Motor neuron (in vitro differentiated cells): ENCODE data around the gene RIMS4. TPM values are rescaled to one million over a fixed set of nuclear protein-coding genes. Genes with fewer than 3 reads are reported as not detected.

Source experiments
- ATAC-seq, 8 experiments: fragments of 200-7000 bp; cut with Tn5 transposase; replicated peaks in 6 of 8; 2 replicates each; pipeline ENCODE4 v1.8.0; 2021; ENCODE audit warnings: mild to moderate bottlenecking in 8 of 8, moderate library complexity in 8 of 8
- H3K27ac ChIP-seq, 2 donors: fragments of 250-450 bp; sonication (Bioruptor Pico); 2 replicates each; pipeline ENCODE4 v1.9.0; 2021; ENCODE audit warnings: antibody characterized with exemption in 2 of 2, mild to moderate bottlenecking in 2 of 2, moderate library complexity in 1 of 2
- H3K4me1 ChIP-seq, 2 donors: fragments of 250-450 bp; sonication (Bioruptor Pico); replicated peaks in 1 of 2; 2 replicates each; pipeline ENCODE4 v1.6.1; 2021; ENCODE audit warnings: antibody characterized with exemption in 2 of 2, mild to moderate bottlenecking in 2 of 2, moderate library complexity in 1 of 2
- H3K4me3 ChIP-seq, 5 donors: fragments of 250-450 bp; sonication (Bioruptor Pico); 2 replicates each; pipeline ENCODE4 v1.9.0; 2021; ENCODE audit warnings: antibody characterized with exemption in 5 of 5, mild to moderate bottlenecking in 5 of 5, moderate library complexity in 4 of 5
- WGBS, 10 experiments: fragments of 450-650 bp; shearing (Covaris generic); methylation state at CpG; one replicate each; pipeline ENCODE4 v1.0.0; 2022; 5-methylcytosine and 5-hydroxymethylcytosine counted together
- in situ Hi-C, 9 experiments: fragments of 400-800 bp; cut with MboI; loops; one replicate each; pipeline ENCODE4 v1.15.0; 2021; ENCODE audit warnings: low sequenced_read_pairs in 9 of 9, low pct_unique_long_range_greater_than_20kb in 2 of 9; ENCODE audit not compliant: unreplicated experiment in 9 of 9
- total RNA-seq, 8 experiments: library from RNA; unstranded; fragments of 300-600 nt; gene quantifications; 2 replicates each; pipeline versions ENCODE4 v1.2.3 to v1.2.4, GENCODE V29; 2022

The RIMS4 gene
- total RNA-seq: 10 to 100 TPM in 5 of 8 experiments, 1 to 10 TPM in 2, under 1 TPM in 1; 0.71 to 27.1 (median 16.0) TPM

DNA sequence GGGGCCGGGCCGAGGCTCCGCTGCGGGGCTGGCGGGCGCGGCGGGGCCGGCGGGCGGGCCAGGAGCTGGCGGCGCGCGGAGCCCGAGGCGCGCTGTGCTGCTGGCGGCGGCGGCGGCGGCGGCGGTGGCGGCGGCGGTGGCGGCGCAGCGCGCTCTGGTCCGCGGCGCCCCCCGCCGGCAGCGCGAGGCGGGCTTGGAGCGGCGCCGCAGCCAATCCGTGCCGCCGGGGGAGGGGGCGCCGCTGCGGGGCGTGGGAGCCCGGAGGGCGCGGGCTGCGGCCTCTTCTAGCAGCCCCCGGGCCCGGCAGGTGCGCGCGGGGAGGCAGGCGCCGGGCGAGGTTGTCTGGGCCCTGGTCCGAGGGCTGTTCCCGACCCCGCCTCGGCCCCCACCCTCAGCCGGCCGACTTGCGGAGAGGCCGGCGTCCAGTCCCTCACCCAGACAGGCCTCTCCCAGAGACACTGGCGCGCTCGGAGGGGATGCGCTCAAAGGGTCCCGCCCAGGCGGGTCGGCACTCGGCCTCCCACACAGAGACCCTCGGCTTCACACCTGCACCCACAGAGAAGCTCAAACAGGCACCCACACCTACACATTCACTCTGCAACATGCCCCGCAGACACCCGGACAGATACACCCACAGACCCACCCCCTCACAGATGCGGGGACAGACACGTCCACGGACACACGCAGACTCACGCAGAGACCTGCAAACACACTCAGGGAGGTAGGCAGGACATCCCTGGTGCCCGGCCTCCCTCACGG is at the start of gene RIMS4:
Gene RIMS4, minus strand, starts transcription at position 156 of the 759 bp plus-strand sequence. CDS start 275 bp downstream, outside the sequence.
- WGBS, 10 experiments: 40 to 90% methylated on average over 2 to 3 of the region's 89 CpGs; no CpG with 5 or more reads in 8 of the 10 experiments
- in situ Hi-C loops: no loop called here
- peak; percentile 23 to 80 (median 65) for ATAC-seq

DNA sequence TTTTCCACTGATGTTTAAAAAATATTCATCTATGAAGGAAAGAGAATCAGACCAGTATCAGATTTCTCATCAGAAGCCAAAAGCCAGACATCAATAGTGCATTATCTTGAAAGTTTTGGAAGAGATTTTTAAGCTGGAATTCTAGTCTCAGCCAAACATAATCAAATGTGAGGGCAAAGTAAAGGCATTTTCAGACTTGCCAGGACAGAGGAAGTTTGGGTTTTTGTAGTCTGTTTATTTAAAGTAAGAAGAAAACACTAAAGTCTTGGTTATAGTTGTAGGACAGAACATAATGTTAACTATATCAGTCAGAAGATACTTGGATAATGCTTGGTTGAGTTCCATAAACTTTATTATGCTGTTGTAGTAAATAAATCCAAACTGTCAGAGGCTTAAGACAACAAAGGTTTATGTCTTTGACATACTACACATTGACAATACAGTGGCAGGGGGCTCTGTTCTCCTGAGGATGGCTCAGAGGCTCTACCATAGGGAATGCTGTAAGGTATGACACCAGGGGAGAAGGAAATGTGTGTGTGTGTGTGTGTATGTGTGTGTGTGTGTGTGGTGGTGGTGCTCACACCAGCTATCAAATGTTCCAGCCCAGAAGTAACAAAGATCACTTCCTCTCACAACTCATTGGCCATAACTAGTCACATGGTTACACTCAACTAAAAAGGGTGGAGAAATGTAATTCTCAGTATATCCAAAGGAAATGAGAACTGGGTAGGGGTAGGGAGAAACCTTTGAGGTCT is 48.4 kb upstream of the RIMS4 start:
- H3K4me1 ChIP-seq: peaks cover 9 to 10% of the 10 kb centered on the region in 2 donors
- ATAC-seq: no peak
- in situ Hi-C loops: loop anchor here in 6 of 9 experiments (25.0 kb wide), 3 partner anchors 96 to 171 kb away; partner anchors contain the start of gene KCNK15 (in 1 of the 6)
- H3K27ac ChIP-seq: no peak overlapping the region
- H3K4me3 ChIP-seq: no peak overlapping the region

More for the DNA sequence above, at the start of gene RIMS4:
- no peak within 1 kb of the TSS for H3K27ac ChIP-seq
- peaks cover 15 to 20% of the 10 kb centered on the region in 2 donors for H3K4me1 ChIP-seq
- H3K4me3 ChIP-seq: peak within 1 kb of the TSS; percentile 47 to 60 (median 52)

DNA sequence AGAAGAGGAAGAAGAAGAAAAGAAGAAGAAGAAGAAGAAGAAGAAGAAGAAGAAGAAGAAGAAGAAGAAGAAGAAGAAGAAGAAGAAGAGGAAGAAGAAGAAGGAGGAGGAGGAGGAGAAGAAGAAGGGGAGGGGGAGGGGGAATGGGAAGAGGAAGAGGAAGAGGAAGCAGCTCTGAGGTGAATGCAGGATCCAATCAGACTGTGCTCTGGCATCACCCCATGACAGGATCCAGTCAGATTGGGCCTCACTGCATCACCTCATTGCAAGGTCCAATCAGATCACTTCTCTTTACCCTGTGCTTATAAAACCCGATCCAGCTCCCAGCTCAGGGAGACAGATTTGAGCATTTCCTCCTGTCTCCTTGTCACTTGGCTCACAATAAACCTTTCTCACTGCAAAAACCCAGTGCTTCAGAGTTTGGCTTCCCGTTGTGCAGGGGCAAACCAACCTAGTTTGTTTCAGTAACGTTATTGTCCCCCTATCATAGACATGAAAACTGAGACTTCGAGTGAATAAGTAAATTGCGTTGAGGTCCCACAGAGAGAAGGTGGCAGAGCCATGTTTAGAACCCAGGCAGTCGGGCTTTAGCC is 46.6 kb upstream of the RIMS4 start:
- WGBS, 10 experiments: 33 to 100% (median 86%) methylated on average over 1 to 6 of the region's 6 CpGs; no CpG with 5 or more reads in 1 of the 10 experiments
- in situ Hi-C loops: loop anchor here in 6 of 9 experiments (25.0 kb wide), 3 partner anchors 95 to 170 kb away; partner anchors contain the start of gene KCNK15 (in 1 of the 6)

DNA sequence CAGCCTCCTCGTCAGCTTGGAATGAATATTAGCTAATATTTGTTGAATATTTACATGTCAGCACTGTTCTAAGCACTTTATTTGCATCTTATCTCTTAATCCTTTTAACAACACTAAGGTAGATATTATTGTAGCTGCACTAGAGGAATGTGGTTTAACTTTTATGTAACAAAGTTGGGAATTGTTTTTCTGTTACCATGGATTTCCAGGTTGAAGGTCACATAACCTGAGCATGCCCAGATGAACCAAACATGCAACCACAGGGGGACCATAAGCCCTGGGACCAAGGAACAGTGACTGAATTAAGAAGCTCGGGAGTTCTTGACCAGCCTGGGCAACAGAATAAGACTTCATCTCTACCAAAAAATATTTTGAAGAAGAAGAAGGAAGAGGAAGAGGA is 46.1 kb upstream of the RIMS4 start:
- H3K4me1 ChIP-seq: no peaks in the 10 kb centered on the region
- no peak overlapping the region for H3K27ac ChIP-seq
- ATAC-seq: no peak
- WGBS, 10 experiments: 9 to 100% (median 76%) methylated on average over 1 to 2 of the region's 2 CpGs
- no peak overlapping the region for H3K4me3 ChIP-seq
- in situ Hi-C loops: loop anchor here in 6 of 9 experiments (25.0 kb wide), 3 partner anchors 94 to 169 kb away; partner anchors contain the start of gene KCNK15 (in 1 of the 6)

More for the DNA sequence above, 46.6 kb upstream of the RIMS4 start:
- no peak for ATAC-seq
- Histone ChIP-seq H3K27ac (no peak overlapping the region), H3K4me3 (no peak overlapping the region), H3K4me1 (no peaks in the 10 kb centered on the region)

DNA sequence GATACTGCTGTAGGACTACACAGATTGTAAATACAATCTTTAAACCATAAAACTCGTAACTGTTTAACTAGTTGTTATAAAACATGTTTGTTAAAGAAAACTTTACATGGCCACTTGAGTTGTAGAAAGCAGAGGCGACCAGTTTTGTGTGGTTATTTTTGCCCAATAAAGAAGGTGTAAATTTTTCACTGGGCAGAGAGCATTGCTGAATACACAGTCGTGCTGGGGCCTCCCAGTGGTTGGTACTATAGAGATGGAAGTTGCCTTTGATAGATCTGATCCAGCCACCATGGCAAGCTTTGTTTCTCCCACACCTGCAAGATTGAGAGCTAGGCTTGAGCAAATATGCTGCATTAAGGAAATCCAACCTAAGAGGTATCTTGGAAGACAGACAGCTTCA is 41.2 kb upstream of the RIMS4 start:
- Histone ChIP-seq H3K4me3 (no peak overlapping the region), H3K4me1 (peaks cover 6 to 7% of the 10 kb centered on the region in 2 donors), H3K27ac (no peak overlapping the region)
- WGBS, 10 experiments: 0 to 52% (median 37%) methylated on average over 1 to 3 of the region's 3 CpGs
- no peak for ATAC-seq
- in situ Hi-C loops: loop anchor here in 6 of 9 experiments (25.0 kb wide), 3 partner anchors 89 to 164 kb away; partner anchors contain the start of gene KCNK15 (in 1 of the 6)

DNA sequence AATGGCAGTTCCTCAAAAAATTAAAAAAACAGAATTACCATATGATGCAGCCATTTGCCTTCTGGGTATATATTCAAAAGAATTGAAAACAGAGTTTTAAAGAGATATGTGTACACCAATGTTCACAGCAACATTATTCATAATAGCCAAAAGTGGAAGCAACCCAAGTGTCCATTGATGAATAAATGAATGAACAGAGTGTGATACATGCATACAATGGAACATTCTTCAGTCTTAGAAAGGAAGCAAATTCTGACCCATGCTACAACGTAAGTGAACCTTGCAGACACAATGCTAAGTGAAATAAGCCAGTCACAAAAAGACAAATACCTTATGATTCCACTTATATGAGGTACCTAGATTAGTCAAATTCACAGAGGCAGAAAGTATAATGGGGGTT is 40.5 kb upstream of the RIMS4 start:
- no peak overlapping the region for H3K27ac ChIP-seq
- in situ Hi-C loops: loop anchor here in 6 of 9 experiments (25.0 kb wide), 3 partner anchors 89 to 164 kb away; partner anchors contain the start of gene KCNK15 (in 1 of the 6)
- ATAC-seq: peak in 3 of 8 experiments; percentile 55 to 84 (median 74)
- H3K4me1 ChIP-seq: peaks cover 6 to 7% of the 10 kb centered on the region in 2 donors
- 0 to 100% (median 78%) methylated on average over 1 of the region's 1 CpG; no CpG with 5 or more reads in 1 of the 10 experiments for WGBS, 10 experiments
- no peak overlapping the region for H3K4me3 ChIP-seq

DNA sequence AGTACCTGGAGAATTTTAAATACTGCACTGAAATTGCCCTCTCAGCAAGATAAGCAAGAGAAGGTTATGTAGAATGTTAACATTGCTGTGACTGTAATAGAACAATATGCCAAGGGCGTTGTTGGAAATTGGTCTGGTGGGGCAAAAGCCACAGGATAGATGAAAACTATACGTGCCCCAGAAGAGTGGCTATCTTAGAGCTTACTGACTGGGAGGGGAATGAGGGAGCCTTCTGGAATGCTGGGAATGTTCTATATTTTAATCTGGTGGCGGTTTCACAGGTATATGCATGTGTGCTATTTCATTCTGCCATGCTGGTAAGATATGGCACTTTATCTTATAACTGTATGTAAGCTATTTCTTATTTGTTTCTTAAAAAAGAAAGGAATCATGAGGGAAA is 39.9 kb upstream of the RIMS4 start:
- in situ Hi-C loops: loop anchor here in 6 of 9 experiments (25.0 kb wide), 3 partner anchors 88 to 163 kb away; partner anchors contain the start of gene KCNK15 (in 1 of the 6)
- 20 to 94% (median 75%) methylated on average over 1 to 3 of the region's 3 CpGs; no CpG with 5 or more reads in 1 of the 10 experiments for WGBS, 10 experiments
- Histone ChIP-seq H3K4me3 (no peak overlapping the region), H3K27ac (no peak overlapping the region), H3K4me1 (peaks cover 6 to 7% of the 10 kb centered on the region in 2 donors)
- peak in 2 of 8 experiments; percentile 30 to 57 for ATAC-seq

DNA sequence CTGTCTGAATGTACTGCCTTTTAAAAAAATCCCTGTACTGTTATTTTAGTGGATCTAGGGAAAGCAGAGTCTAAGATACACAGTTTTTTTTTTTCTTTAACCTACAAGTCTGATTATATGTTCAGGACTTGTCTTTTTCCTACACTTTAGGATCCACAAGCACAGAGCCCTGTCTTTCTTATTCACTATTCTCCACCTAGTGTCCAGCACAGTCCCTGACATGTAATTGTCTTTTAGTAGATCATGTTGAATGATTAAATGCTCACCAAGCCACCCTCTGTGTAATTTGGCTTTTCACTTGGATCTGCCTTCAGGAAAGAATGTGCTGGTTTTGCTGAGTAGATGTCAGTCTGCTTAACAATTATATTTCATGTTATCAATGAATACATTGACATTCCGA is 39.4 kb upstream of the RIMS4 start:
- WGBS, 10 experiments: 17 to 80% (median 69%) methylated on average over 1 of the region's 1 CpG; no CpG with 5 or more reads in 6 of the 10 experiments
- Histone ChIP-seq H3K27ac (no peak overlapping the region), H3K4me3 (no peak overlapping the region), H3K4me1 (peaks cover 6 to 7% of the 10 kb centered on the region in 2 donors)
- ATAC-seq: peak in 7 of 8 experiments; percentile 41 to 65 (median 53)
- in situ Hi-C loops: loop anchor here in 6 of 9 experiments (25.0 kb wide), 3 partner anchors 87 to 162 kb away; partner anchors contain the start of gene KCNK15 (in 1 of the 6)

DNA sequence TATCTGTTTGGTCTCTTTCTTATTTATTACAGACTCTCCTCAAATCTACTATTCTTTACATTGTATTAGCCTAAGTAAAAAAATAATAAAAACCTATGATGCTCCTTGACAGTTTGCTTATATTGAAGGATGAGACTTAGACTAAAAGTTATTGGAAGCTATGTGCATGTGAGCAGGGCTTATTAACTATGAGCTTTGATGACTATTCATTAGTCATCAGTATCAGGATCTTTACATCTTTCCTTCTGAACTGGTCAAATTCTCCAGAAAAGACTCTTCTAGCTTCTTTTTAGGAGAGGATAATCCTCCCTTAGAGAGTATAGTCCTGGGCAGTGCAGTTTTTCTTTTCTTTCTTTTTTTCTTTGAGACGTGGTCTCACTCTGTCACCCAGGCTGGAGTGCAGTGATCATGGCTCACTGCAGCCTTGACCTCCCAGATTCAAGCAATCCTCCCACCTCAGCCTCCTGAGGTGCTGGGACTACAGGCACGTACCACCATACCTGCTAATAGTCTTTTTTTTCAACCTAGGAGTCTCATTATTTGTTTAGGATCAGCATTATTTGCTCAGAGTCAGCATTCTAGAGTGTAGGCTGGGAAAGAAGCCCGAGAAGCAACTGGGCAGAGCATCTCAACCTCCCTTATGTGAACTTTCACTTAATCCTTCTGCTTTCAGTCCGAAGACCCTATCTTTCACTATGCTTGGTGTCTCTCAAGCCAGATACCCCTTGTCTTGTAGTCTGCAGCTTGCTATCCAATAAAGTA is 38.1 kb upstream of the RIMS4 start:
- no peak overlapping the region for H3K4me3 ChIP-seq
- in situ Hi-C loops: no loop called here
- 0 to 83% (median 67%) methylated on average over 1 to 3 of the region's 4 CpGs; no CpG with 5 or more reads in 1 of the 10 experiments for WGBS, 10 experiments
- H3K4me1 ChIP-seq: peaks cover 6 to 7% of the 10 kb centered on the region in 2 donors
- H3K27ac ChIP-seq: no peak overlapping the region
- no peak for ATAC-seq

DNA sequence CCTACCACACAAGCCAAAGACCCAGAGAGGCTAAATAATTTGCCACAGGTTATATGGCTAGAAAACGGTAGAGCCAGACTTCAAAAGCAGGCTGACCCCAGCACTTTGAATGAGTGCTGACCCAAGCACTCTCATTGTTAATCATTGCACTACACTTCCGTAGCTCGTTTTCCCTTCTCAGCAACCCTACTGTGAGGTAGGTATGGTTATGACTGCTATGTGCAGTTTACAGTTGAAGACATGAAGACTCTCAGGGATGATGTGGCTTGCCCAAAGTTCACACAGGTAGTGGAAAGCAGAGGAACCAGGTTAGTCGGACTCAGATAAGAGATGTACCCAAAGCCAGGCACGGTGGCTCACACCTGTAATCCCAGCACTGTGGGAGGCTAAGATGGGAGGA is 33.5 kb upstream of the RIMS4 start:
- ATAC-seq: no peak
- in situ Hi-C loops: no loop called here
- 20 to 80% (median 53%) methylated on average over 1 to 5 of the region's 5 CpGs; no CpG with 5 or more reads in 2 of the 10 experiments for WGBS, 10 experiments

DNA sequence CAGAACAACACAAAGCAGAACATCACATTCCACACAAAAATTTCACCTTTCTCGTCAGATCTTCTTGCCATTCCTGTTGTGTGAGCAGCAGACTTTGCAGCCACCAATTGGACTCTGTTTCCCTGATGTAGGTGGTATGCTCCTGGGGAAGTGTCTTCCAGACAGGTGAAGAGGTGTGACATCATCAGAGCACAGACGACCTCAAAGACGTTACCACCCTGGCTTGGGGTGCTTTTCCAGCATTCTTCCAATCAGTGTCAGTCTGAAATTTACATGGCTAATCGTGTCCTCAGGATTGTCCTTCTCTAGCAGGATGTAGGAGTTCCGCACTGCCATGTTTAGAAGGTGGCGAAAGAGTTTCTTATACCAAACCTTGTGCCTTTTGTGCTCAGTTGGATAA is 31.6 kb upstream of the RIMS4 start:
- H3K27ac ChIP-seq: no peak overlapping the region
- WGBS, 10 experiments: 38 to 100% (median 86%) methylated on average over 1 to 5 of the region's 6 CpGs; no CpG with 5 or more reads in 1 of the 10 experiments
- in situ Hi-C loops: no loop called here
- H3K4me1 ChIP-seq: no peaks in the 10 kb centered on the region
- H3K4me3 ChIP-seq: no peak overlapping the region
- no peak for ATAC-seq

More for the DNA sequence above, 33.5 kb upstream of the RIMS4 start:
- Histone ChIP-seq H3K27ac (no peak overlapping the region), H3K4me3 (no peak overlapping the region), H3K4me1 (no peaks in the 10 kb centered on the region)

DNA sequence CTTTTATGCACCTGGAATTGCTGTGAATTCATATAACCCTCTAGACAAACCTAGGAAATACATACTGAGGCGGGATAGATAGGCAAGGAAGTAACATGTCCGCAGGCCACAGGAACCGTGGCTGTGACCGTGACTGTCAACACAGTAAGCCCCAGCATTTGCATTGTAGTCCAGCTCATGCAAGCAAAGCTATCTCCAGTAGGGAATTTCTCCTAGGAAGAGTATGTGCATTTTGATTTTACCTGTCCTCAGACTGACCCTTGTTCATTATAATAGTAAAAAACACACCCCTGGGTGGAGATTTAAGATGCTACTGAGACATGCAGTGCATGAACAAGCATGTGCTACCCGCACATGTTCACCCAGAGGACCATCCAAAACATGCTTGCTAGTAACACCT is 30.5 kb upstream of the RIMS4 start:
- Histone ChIP-seq H3K4me3 (no peak overlapping the region), H3K4me1 (no peaks in the 10 kb centered on the region), H3K27ac (no peak overlapping the region)
- peak in 3 of 8 experiments; percentile 71 to 94 (median 89) for ATAC-seq
- WGBS, 10 experiments: 13 to 100% (median 79%) methylated on average over 1 to 5 of the region's 5 CpGs; no CpG with 5 or more reads in 2 of the 10 experiments
- in situ Hi-C loops: no loop called here
